Measurements from ENCODE around the gene KRT9.

GRCh38 chr17:41618341-41619035 is 46.6 kb upstream of the KRT9 start:
- TF ChIP-seq CTCF (IDR thresholded peaks at IDR 0.05) = no peak
- no peak for TF ChIP-seq POLR2A (IDR thresholded peaks at IDR 0.05)
- no peak for TF ChIP-seq EP300 (IDR thresholded peaks at IDR 0.05; ENCODE audit: low read depth)

Measured in transverse colon (tissue), 3 donors.